OCI-LY3 (cell line): ENCODE results near the gene CETP.
"Not testable (repeated sequence)": the region's sequence is repeated elsewhere in the genome, so short reads cannot be mapped to it uniquely, and the experiment has no call there.

Experiments
- H2AFZ ChIP-seq: fragments of 200-600, 300-600 bp; shearing (Covaris generic); 2 replicates; pipeline ENCODE4 v1.6.0; 2014; ENCODE audit warnings: antibody characterized with exemption, low read depth, low read length
- H3K27ac ChIP-seq: fragments of 200-600, 300-600 bp; sonication (generic); 2 replicates; pipeline ENCODE4 v1.5.1; 2014; ENCODE audit warnings: mild to moderate bottlenecking, low read length, moderate library complexity, mixed read lengths
- H3K27me3 ChIP-seq: fragments of 200-600, 300-600 bp; sonication (generic); 2 replicates; pipeline ENCODE4 v1.6.1; 2014; ENCODE audit warnings: low read depth, low read length, mixed read lengths
- H3K36me3 ChIP-seq: fragments of 200-600, 300-600 bp; sonication (generic); replicated peaks from 2 replicates; pipeline ENCODE3; 2014; ENCODE audit warnings: low read depth, low read length, mixed read lengths
- H3K4me1 ChIP-seq: fragments of 300-600, 200-600 bp; sonication (generic); 2 replicates; pipeline ENCODE4 v1.6.1; 2014; ENCODE audit warnings: low read length, mixed read lengths
- H3K4me2 ChIP-seq: fragments of 200-600, 300-600 bp; sonication (generic); 2 replicates; pipeline ENCODE4 v1.6.1; 2014; ENCODE audit warnings: low read length, mixed read lengths
- H3K4me3 ChIP-seq: fragments of 300-600, 200-600 bp; sonication (generic); 2 replicates; pipeline ENCODE4 v1.5.1; 2014; ENCODE audit warnings: antibody characterized with exemption, mild to moderate bottlenecking, low read length, moderate library complexity
- H3K79me2 ChIP-seq: fragments of 300-600, 200-600 bp; shearing (Covaris generic); 2 replicates; pipeline ENCODE4 v1.6.1; 2014; ENCODE audit warnings: mild to moderate bottlenecking, low read length, mixed read lengths
- H3K9ac ChIP-seq: fragments of 300-600, 200-600 bp; shearing (Covaris generic); 2 replicates; pipeline ENCODE4 v1.6.0; 2014; ENCODE audit warnings: mild to moderate bottlenecking, low read length, moderate library complexity
- H3K9me3 ChIP-seq: fragments of 200-600, 300-600 bp; shearing (Covaris generic); 2 replicates; pipeline ENCODE4 v1.6.1; 2014; ENCODE audit warnings: low read length, mixed read lengths; ENCODE audit not compliant: insufficient read depth
- H4K20me1 ChIP-seq: fragments of 200-600, 300-600 bp; sonication (generic); 2 replicates; pipeline ENCODE4 v1.6.1; 2016; ENCODE audit warnings: low read length, mixed read lengths; ENCODE audit not compliant: insufficient read depth
- CTCF ChIP-seq: fragments of 200-600, 300-600 bp; sonication (generic); IDR thresholded peaks from 2 replicates; pipeline ENCODE4 v1.5.1; 2014; ENCODE audit warnings: antibody characterized with exemption, low read length, low read depth
- EZH2phosphoT487 ChIP-seq: fragments of 200-600 bp; shearing (Covaris generic); IDR thresholded peaks from 2 replicates; pipeline ENCODE4 v1.6.1; 2018; ENCODE audit warnings: antibody characterized with exemption, mixed run types, low read depth

Gene CETP

GRCh38 chr16:56988948-56989945 is 27.5 kb downstream of the CETP start, which contains the start of gene NLRC5:
Gene NLRC5, plus strand, starts transcription at chr16:56989557. Its CDS starts 31,156 bp downstream, at chr16:57020713.
- Histone ChIP-seq H3K4me2 (peak within 1 kb of the TSS; percentile 88), H3K27ac (peak within 1 kb of the TSS; percentile 47), H3K9ac (peak within 1 kb of the TSS; percentile 84), H2AFZ (peak within 1 kb of the TSS; percentile 79), H3K27me3 (no peaks in the 10 kb centered on the region), H3K79me2 (peaks cover 47% of the 10 kb centered on the region), H3K36me3 (peaks cover 15% of the 10 kb centered on the region), H4K20me1 (no peaks in the 10 kb centered on the region), H3K4me3 (peak within 1 kb of the TSS; percentile 85), H3K9me3 (no peaks in the 10 kb centered on the region), H3K4me1 (peaks cover 18% of the 10 kb centered on the region)
- TF ChIP-seq EZH2phosphoT487 (no peak), CTCF (no peak)

GRCh38 chr16:56989988-56990387 is 28.2 kb downstream of the CETP start:
- TF ChIP-seq EZH2phosphoT487: no peak
- TF ChIP-seq CTCF: no peak
- no peak overlapping the region for H2AFZ ChIP-seq
- H3K36me3 ChIP-seq: peaks cover 15% of the 10 kb centered on the region
- peaks cover 51% of the 10 kb centered on the region for H3K79me2 ChIP-seq
- no peaks in the 10 kb centered on the region for H4K20me1 ChIP-seq
- no peaks in the 10 kb centered on the region for H3K27me3 ChIP-seq
- peaks cover 18% of the 10 kb centered on the region for H3K4me1 ChIP-seq
- H3K27ac ChIP-seq: peak overlapping the region; percentile 47
- H3K9me3 ChIP-seq: no peaks in the 10 kb centered on the region
- peak overlapping the region; percentile 85 for H3K4me3 ChIP-seq
- peak overlapping the region; percentile 88 for H3K4me2 ChIP-seq
- peak overlapping the region; percentile 84 for H3K9ac ChIP-seq

- Histone ChIP-seq H3K9ac (peak overlapping the region; percentile 84), H3K79me2 (peaks cover 58% of the 10 kb centered on the region), H3K4me1 (peaks cover 19% of the 10 kb centered on the region), H4K20me1 (no peaks in the 10 kb centered on the region), H3K4me3 (peak overlapping the region; percentile 85), H3K27me3 (no peaks in the 10 kb centered on the region), H3K4me2 (peak overlapping the region; percentile 88), H2AFZ (no peak overlapping the region), H3K36me3 (peaks cover 16% of the 10 kb centered on the region), H3K27ac (peak overlapping the region; percentile 47), H3K9me3 (no peaks in the 10 kb centered on the region)
- TF ChIP-seq EZH2phosphoT487 (no peak), CTCF (no peak)
Measured at GRCh38 chr16:56990407-56991286, 28.9 kb downstream of the CETP start.

GRCh38 chr16:56992431-56992830 is 30.7 kb downstream of the CETP start:
- H3K79me2 ChIP-seq: peaks cover 74% of the 10 kb centered on the region
- H3K36me3 ChIP-seq: peaks cover 28% of the 10 kb centered on the region
- not testable (repeated sequence) for H3K9me3 ChIP-seq, H3K4me2 ChIP-seq, H3K9ac ChIP-seq, H4K20me1 ChIP-seq, H3K27ac ChIP-seq, H3K27me3 ChIP-seq, H3K4me3 ChIP-seq, H2AFZ ChIP-seq
- peaks cover 23% of the 10 kb centered on the region for H3K4me1 ChIP-seq
